ENCODE measurements around the gene JAZF1.

JAZF1 gene

GRCh38 chr7:27970350-27970749 lies 210.2 kb downstream of the JAZF1 start:
- TF ChIP-seq YY1 (IDR thresholded peaks at IDR 0.05; ENCODE audit: low read depth) (no peak), CEBPB (IDR thresholded peaks at IDR 0.05) (no peak), EGR1 (IDR thresholded peaks at IDR 0.05) (no peak)

- TF ChIP-seq USF1 (IDR thresholded peaks at IDR 0.05) (no peak), ZBTB7A (IDR thresholded peaks at IDR 0.05; ENCODE audit: low read depth) (no peak), CEBPB (IDR thresholded peaks at IDR 0.05) (no peak), TCF12 (IDR thresholded peaks at IDR 0.05; ENCODE audit: low read depth) (no peak)
Observed at GRCh38 chr7:27969346-27969745, 211.2 kb downstream of the JAZF1 start.

GRCh38 chr7:27967639-27968038 lies 213.0 kb downstream of the JAZF1 start:
- TF ChIP-seq FOXM1 (IDR thresholded peaks at IDR 0.05; ENCODE audit: borderline replicate concordance, low read depth) (no peak), RAD21 (IDR thresholded peaks at IDR 0.05; ENCODE audit: low read depth) (no peak), CREB1 (IDR thresholded peaks at IDR 0.05; ENCODE audit: low read depth) (no peak), CEBPB (IDR thresholded peaks at IDR 0.05) (no peak), TAF1 (IDR thresholded peaks at IDR 0.05; ENCODE audit: low read depth) (no peak), NFIC (IDR thresholded peaks at IDR 0.05) (no peak), ZBTB7A (IDR thresholded peaks at IDR 0.05; ENCODE audit: low read depth) (no peak), EP300 (IDR thresholded peaks at IDR 0.05; ENCODE audit: borderline replicate concordance) (no peak), USF1 (IDR thresholded peaks at IDR 0.05) (no peak), TEAD4 (IDR thresholded peaks at IDR 0.05) (no peak), EGR1 (IDR thresholded peaks at IDR 0.05) (no peak), YY1 (IDR thresholded peaks at IDR 0.05; ENCODE audit: low read depth) (no peak), TCF12 (IDR thresholded peaks at IDR 0.05; ENCODE audit: low read depth) (no peak), MAX (IDR thresholded peaks at IDR 0.05) (no peak)

GRCh38 chr7:27966219-27966780 lies 214.3 kb downstream of the JAZF1 start:
- TF ChIP-seq CREB1 (IDR thresholded peaks at IDR 0.05; ENCODE audit: low read depth) (no peak), EGR1 (IDR thresholded peaks at IDR 0.05) (no peak), TAF1 (IDR thresholded peaks at IDR 0.05; ENCODE audit: low read depth) (no peak), EP300 (IDR thresholded peaks at IDR 0.05; ENCODE audit: borderline replicate concordance) (no peak), RAD21 (IDR thresholded peaks at IDR 0.05; ENCODE audit: low read depth) (no peak), CEBPB (IDR thresholded peaks at IDR 0.05) (no peak), USF1 (IDR thresholded peaks at IDR 0.05) (no peak), MAX (IDR thresholded peaks at IDR 0.05) (no peak), TEAD4 (IDR thresholded peaks at IDR 0.05) (no peak), REST (IDR thresholded peaks at IDR 0.05; ENCODE audit: low read depth) (no peak), ZBTB7A (IDR thresholded peaks at IDR 0.05; ENCODE audit: low read depth) (no peak), FOXM1 (IDR thresholded peaks at IDR 0.05; ENCODE audit: borderline replicate concordance, low read depth) (no peak), TCF12 (IDR thresholded peaks at IDR 0.05; ENCODE audit: low read depth) (no peak), YY1 (IDR thresholded peaks at IDR 0.05; ENCODE audit: low read depth) (no peak), NFIC (IDR thresholded peaks at IDR 0.05) (no peak)

- TF ChIP-seq TAF1 (IDR thresholded peaks at IDR 0.05; ENCODE audit: low read depth) (no peak), CEBPB (IDR thresholded peaks at IDR 0.05) (no peak), CREB1 (IDR thresholded peaks at IDR 0.05; ENCODE audit: low read depth) (no peak), USF1 (IDR thresholded peaks at IDR 0.05) (no peak), YY1 (IDR thresholded peaks at IDR 0.05; ENCODE audit: low read depth) (no peak)
Observed at GRCh38 chr7:27965650-27966049, 214.9 kb downstream of the JAZF1 start.

- TF ChIP-seq TEAD4 (IDR thresholded peaks at IDR 0.05) (no peak), FOXM1 (IDR thresholded peaks at IDR 0.05; ENCODE audit: borderline replicate concordance, low read depth) (no peak), EP300 (IDR thresholded peaks at IDR 0.05; ENCODE audit: borderline replicate concordance) (no peak), REST (IDR thresholded peaks at IDR 0.05; ENCODE audit: low read depth) (no peak), YY1 (IDR thresholded peaks at IDR 0.05; ENCODE audit: low read depth) (no peak), TAF1 (IDR thresholded peaks at IDR 0.05; ENCODE audit: low read depth) (no peak), NFIC (IDR thresholded peaks at IDR 0.05) (no peak), CREB1 (IDR thresholded peaks at IDR 0.05; ENCODE audit: low read depth) (no peak), USF1 (IDR thresholded peaks at IDR 0.05) (no peak), ZBTB7A (IDR thresholded peaks at IDR 0.05; ENCODE audit: low read depth) (no peak), EGR1 (IDR thresholded peaks at IDR 0.05) (no peak)
Observed at GRCh38 chr7:27964820-27965219, 215.8 kb downstream of the JAZF1 start.
